ENCODE data around the gene POTEH.
"Not testable (repeated sequence)": the region's sequence is repeated elsewhere in the genome, so short reads cannot be mapped to it uniquely, and the experiment has no call there.

POTEH gene

DNA sequence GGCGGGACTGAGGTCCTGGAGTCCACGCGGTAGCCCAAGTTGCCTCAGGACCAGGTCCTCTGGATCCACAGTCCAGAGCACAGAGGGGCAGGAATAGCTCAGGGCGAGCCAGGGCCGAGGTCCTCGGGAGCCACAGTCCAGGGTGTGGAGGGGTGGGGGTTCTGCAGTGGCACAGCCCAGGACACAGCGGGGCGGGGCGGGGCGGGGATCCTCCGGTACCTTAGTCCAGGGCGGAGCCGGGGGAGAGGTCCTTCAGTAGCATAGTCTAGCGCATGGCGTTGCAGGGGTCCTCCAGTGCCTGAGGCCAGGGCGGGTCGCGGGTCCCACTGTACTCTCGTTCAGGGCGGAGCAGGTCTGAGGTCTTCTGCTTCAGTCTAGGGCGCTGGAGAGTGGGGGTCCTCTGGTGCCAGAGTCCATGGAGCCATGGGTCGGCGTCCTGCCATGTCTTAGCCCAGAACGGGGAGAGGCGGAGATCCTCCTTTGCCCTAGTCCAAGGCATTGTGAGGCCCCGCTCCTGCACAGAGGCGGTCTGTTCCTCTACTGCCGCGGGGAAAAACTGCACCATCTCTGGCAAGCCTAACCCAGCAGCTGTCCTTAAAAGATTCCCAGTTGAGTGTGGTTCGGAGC is 71.4 kb downstream of the POTEH start:
- not testable (repeated sequence) for H3K27me3 Mint-ChIP-seq; H3K27ac Mint-ChIP-seq; H3K4me3 Mint-ChIP-seq; DNase-seq; H3K36me3 Mint-ChIP-seq; ATAC-seq (replicated peaks); H3K9me3 Mint-ChIP-seq; H3K4me1 Mint-ChIP-seq

DNA sequence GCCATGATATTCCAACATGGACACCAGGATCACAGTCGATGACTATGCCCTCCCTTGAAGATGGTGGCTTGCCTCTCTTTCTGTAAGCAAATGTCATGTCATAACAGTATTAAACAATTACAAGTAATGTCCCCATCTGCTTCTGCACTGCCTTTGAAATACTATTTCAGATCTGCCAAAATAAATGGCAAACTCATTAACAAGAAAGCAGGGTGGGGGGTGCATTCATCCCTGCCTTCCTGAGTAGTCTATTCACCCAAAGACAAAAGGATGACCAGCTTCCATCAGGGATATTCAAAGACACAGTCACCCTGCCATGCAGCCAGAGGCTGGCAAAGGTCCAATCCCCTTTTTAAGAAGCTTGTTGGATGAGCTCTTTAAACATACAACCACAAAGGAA is 73.7 kb downstream of the POTEH start:
- not testable (repeated sequence) for H3K4me1 Mint-ChIP-seq; DNase-seq; H3K4me3 Mint-ChIP-seq; H3K27me3 Mint-ChIP-seq; H3K27ac Mint-ChIP-seq; ATAC-seq (replicated peaks); H3K9me3 Mint-ChIP-seq; H3K36me3 Mint-ChIP-seq
